ENCODE data around the gene MIGA2. TPM values are rescaled to one million over a fixed set of nuclear protein-coding genes. Genes with fewer than 3 reads are reported as not detected.

The MIGA2 gene
- total RNA-seq, 1 donor from 2014 or later: 40.2 TPM

GRCh38 chr9:129094387-129095169, 58.2 kb downstream of the MIGA2 start:
- peaks cover 5% of the 10 kb centered on the region for H3K9me3 Mint-ChIP-seq (ENCODE audit: unreplicated experiment)
- no peak for DNase-seq
- H3K4me3 Mint-ChIP-seq (ENCODE audit: unreplicated experiment): no peak overlapping the region
- peaks cover 1% of the 10 kb centered on the region for H3K27me3 Mint-ChIP-seq (ENCODE audit: unreplicated experiment)
- H3K27ac Mint-ChIP-seq (ENCODE audit: unreplicated experiment): no peak overlapping the region
- no peaks in the 10 kb centered on the region for H3K36me3 Mint-ChIP-seq (ENCODE audit: unreplicated experiment)
- H3K4me1 Mint-ChIP-seq (ENCODE audit: low read depth, unreplicated experiment): peaks cover 7% of the 10 kb centered on the region
- TF ChIP-seq CTCF (IDR thresholded peaks at IDR 0.05; ENCODE audit: partially characterized antibody, unreplicated experiment): no peak

DNA sequence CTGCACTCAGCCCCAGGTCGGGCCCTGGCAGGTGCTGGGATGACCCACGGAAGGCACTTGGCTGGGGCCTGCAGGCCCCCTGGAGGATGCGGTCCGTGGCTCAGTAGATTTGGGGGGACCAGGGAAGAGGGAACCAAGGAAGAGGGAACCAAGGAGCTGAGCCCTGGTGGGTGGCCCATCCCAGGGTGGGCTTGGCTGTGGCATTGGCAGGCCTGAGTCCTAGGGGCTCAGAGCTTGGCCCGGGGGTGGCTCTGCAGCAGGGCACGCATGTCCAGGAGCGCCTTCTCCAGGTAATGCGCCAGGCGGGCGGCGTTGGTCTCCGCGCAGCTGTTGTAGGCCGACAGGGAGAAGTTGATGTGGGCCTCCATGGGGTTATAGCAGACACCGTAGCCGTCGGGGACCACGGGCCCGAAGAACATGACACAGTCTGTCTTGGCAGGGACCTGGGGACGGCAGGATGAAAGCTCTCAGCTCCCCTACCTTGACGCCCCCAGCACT, 58.8 kb downstream of the MIGA2 start:
- Mint-ChIP-seq H3K36me3 (ENCODE audit: unreplicated experiment) (no peaks in the 10 kb centered on the region), H3K27ac (ENCODE audit: unreplicated experiment) (no peak overlapping the region), H3K9me3 (ENCODE audit: unreplicated experiment) (peaks cover 5% of the 10 kb centered on the region), H3K4me1 (ENCODE audit: low read depth, unreplicated experiment) (peaks cover 7% of the 10 kb centered on the region), H3K4me3 (ENCODE audit: unreplicated experiment) (no peak overlapping the region), H3K27me3 (ENCODE audit: unreplicated experiment) (no peaks in the 10 kb centered on the region)
- TF ChIP-seq CTCF (IDR thresholded peaks at IDR 0.05; ENCODE audit: partially characterized antibody, unreplicated experiment): no peak
- no peak for DNase-seq

GRCh38 chr9:129095908-129096307, 59.5 kb downstream of the MIGA2 start:
- Mint-ChIP-seq H3K4me1 (ENCODE audit: low read depth, unreplicated experiment) (peaks cover 7% of the 10 kb centered on the region), H3K36me3 (ENCODE audit: unreplicated experiment) (no peaks in the 10 kb centered on the region), H3K27me3 (ENCODE audit: unreplicated experiment) (no peaks in the 10 kb centered on the region), H3K9me3 (ENCODE audit: unreplicated experiment) (peaks cover 5% of the 10 kb centered on the region), H3K4me3 (ENCODE audit: unreplicated experiment) (no peak overlapping the region), H3K27ac (ENCODE audit: unreplicated experiment) (no peak overlapping the region)
- no peak for DNase-seq
- TF ChIP-seq CTCF (IDR thresholded peaks at IDR 0.05; ENCODE audit: partially characterized antibody, unreplicated experiment): no peak

DNA sequence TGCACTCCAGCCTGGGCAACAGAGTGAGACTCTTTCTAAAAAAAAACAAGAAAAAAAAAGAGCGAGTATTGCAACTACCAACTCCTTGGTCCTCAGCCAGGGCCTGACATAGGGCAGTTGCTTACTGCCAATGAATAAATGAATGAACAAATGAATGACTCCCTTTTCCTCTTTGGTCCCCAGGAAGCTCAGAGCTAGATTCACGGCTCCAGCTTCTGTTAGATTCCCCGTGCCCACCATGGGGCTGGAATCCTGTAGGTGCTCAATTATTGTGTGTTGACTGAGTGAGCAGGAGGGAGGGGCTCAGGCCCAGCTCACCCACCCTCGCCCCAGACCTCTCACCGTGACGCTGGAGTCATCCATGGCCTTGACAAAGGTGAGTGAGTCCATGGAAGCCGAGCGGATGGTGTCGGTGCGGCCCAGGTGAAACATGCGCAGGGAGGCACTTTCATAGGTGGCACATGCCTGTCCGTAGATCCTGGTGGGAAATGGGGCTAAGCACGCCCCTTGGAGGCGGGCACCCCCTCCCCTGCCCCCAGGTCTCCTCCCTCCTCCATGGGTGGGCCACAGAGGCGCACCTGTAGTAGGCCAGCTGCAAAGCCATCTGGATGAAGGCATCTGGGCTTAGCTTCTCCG, 61.4 kb downstream of the MIGA2 start:
- Mint-ChIP-seq H3K27ac (ENCODE audit: unreplicated experiment) (no peak overlapping the region), H3K4me3 (ENCODE audit: unreplicated experiment) (no peak overlapping the region), H3K36me3 (ENCODE audit: unreplicated experiment) (no peaks in the 10 kb centered on the region), H3K27me3 (ENCODE audit: unreplicated experiment) (peaks cover 5% of the 10 kb centered on the region), H3K4me1 (ENCODE audit: low read depth, unreplicated experiment) (peaks cover 7% of the 10 kb centered on the region), H3K9me3 (ENCODE audit: unreplicated experiment) (peaks cover 7% of the 10 kb centered on the region)
- TF ChIP-seq CTCF (IDR thresholded peaks at IDR 0.05; ENCODE audit: partially characterized antibody, unreplicated experiment): no peak
- no peak for DNase-seq

GRCh38 chr9:129098328-129098727, 61.9 kb downstream of the MIGA2 start:
- Mint-ChIP-seq H3K27me3 (ENCODE audit: unreplicated experiment) (peaks cover 5% of the 10 kb centered on the region), H3K36me3 (ENCODE audit: unreplicated experiment) (no peaks in the 10 kb centered on the region), H3K4me3 (ENCODE audit: unreplicated experiment) (no peak overlapping the region), H3K9me3 (ENCODE audit: unreplicated experiment) (peaks cover 7% of the 10 kb centered on the region), H3K4me1 (ENCODE audit: low read depth, unreplicated experiment) (peaks cover 7% of the 10 kb centered on the region), H3K27ac (ENCODE audit: unreplicated experiment) (no peak overlapping the region)
- no peak for TF ChIP-seq CTCF (IDR thresholded peaks at IDR 0.05; ENCODE audit: partially characterized antibody, unreplicated experiment)
- no peak for DNase-seq
